Stimulated activated naive CD8-positive, alpha-beta T cell treated with anti-CD3 and anti-CD28 coated beads, Interleukin-15, Interleukin-2, amounts not matched to agents 100 ng/mL and 50 ng/mL, for 24 hours (primary cell): ENCODE results near the gene PITRM1.

Experiments used
- H3K27ac Mint-ChIP-seq: one replicate; pipeline ENCODE4 v1.8.0; 2021; ENCODE audit warnings: mild to moderate bottlenecking, mixed read lengths
- H3K27me3 Mint-ChIP-seq: one replicate; pipeline ENCODE4 v1.8.0; 2021; ENCODE audit warnings: mixed read lengths
- H3K36me3 Mint-ChIP-seq: one replicate; pipeline ENCODE4 v1.8.0; 2021; ENCODE audit warnings: low read depth, mixed read lengths
- H3K4me1 Mint-ChIP-seq: one replicate; pipeline ENCODE4 v1.8.0; 2021; ENCODE audit warnings: low read depth, mixed read lengths
- H3K4me3 Mint-ChIP-seq: one replicate; pipeline ENCODE4 v1.8.0; 2021; ENCODE audit warnings: mild to moderate bottlenecking, mixed read lengths
- H3K9me3 Mint-ChIP-seq: one replicate; pipeline ENCODE4 v1.8.0; 2021; ENCODE audit warnings: mixed read lengths

PITRM1 gene

DNA sequence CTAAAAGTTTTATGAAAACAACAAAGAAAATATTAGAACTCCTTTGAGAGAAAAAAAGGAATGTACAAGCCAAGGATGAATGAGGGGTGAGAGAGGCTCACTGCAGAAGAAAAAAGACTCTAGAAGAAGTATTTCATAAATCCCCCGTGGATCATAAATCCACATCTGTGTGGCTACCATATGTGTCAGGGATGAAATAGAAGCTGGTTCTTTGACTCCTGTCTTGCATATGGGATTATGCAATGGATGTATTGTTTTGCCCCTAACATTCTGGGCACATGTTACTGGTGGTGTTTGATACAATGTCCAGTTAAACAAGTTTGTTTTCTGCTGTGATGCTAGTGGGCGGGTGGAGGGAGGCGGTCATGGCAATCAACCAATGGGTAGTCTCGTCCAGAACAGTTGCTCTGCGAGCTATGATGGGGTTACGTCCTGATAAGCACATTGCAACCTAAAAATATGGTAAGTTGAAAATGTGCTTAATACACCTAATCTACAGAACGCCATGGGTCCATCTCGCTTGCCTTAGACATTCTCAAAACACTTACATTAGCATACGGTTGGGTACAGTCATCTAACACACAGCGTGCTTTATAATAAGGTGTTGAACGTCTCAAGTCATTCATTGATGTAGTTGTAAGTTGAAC lies 34.1 kb upstream of the PITRM1 start:
- Mint-ChIP-seq H3K9me3 (no peaks in the 10 kb centered on the region), H3K27ac (no peak overlapping the region), H3K27me3 (peaks cover 74% of the 10 kb centered on the region), H3K4me3 (no peak overlapping the region), H3K4me1 (no peaks in the 10 kb centered on the region), H3K36me3 (no peaks in the 10 kb centered on the region)

DNA sequence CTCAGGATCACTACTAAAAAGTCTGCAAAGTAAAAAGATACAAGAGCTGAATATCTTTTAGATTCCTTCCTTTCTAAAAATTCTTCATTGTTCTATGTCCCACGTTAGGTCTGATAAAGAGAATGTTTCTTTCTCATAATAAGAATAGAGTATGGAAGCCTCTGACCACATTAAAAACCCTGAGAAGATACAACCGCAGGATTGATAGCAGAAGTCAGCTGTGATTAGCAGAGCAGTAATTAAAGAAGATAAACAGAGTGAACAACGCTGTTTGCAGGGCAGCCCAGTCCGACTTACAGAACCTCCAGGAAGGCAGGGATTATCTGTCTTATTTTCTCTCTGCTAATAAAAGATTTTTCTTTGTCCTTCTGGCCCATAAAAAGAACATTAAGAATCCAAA lies 31.4 kb upstream of the PITRM1 start:
- Mint-ChIP-seq H3K4me1 (peaks cover 6% of the 10 kb centered on the region), H3K9me3 (no peaks in the 10 kb centered on the region), H3K36me3 (no peaks in the 10 kb centered on the region), H3K4me3 (no peak overlapping the region), H3K27ac (no peak overlapping the region), H3K27me3 (peaks cover 77% of the 10 kb centered on the region)

DNA sequence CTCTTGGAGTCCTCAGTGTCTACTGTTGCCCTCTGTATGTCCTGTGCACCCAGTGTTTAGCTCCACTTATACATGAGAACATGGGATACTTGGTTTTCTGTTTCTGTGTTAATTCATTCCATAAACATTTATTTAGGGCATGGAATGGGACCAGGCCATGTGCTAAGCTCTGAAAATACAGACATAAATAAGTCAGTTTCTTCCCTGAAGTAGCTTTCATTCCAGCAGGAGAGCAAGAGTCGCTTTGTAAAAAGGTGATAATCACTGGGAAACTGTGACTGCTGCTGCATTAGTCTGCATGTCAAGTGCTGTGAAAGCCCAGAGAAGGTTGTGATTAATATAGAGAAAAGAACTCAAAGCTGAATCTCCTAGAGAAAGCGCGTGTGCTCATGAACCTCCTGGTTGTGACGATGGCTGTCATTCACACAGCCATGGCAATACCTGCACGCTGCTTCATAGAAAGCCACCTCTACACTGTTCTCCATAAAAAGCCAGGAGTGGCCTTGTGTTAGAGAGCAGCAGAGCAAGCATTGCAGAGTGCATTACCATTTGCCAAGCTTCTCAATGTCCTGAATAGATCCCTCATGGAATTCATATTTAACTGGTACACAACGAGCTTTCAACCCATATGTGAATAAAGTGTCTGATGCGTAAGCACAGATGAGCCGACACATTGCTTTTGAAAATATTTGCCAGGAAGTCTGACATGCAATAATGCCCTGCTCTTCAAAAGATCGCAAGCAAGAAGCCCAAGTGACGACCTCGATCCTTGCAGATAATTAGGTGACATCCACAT lies 30.6 kb upstream of the PITRM1 start:
- no peaks in the 10 kb centered on the region for H3K36me3 Mint-ChIP-seq
- no peak overlapping the region for H3K27ac Mint-ChIP-seq
- H3K27me3 Mint-ChIP-seq = peaks cover 78% of the 10 kb centered on the region
- no peak overlapping the region for H3K4me3 Mint-ChIP-seq
- H3K9me3 Mint-ChIP-seq = no peaks in the 10 kb centered on the region
- H3K4me1 Mint-ChIP-seq = peaks cover 12% of the 10 kb centered on the region

DNA sequence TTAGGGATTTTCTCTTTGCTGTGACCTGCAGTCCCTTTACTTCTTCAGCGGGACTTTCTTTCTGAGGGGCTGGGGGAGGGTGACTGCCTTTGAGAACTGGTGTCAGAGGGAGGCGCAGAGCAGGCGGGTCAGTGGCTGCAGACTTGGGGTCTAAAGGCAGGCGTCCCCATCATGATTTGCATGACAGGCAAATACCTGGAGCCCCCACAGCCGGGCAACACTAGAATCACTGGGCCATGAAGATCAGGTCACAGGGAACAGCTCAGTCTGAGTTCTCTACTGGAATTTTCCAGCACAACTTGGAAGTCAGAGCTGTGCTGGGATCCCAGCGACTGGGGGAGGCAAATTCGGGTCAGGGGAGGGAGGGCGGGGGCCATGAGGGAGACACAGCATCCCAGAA lies 29.2 kb upstream of the PITRM1 start:
- Mint-ChIP-seq H3K27me3 (peaks cover 74% of the 10 kb centered on the region), H3K36me3 (no peaks in the 10 kb centered on the region)

DNA sequence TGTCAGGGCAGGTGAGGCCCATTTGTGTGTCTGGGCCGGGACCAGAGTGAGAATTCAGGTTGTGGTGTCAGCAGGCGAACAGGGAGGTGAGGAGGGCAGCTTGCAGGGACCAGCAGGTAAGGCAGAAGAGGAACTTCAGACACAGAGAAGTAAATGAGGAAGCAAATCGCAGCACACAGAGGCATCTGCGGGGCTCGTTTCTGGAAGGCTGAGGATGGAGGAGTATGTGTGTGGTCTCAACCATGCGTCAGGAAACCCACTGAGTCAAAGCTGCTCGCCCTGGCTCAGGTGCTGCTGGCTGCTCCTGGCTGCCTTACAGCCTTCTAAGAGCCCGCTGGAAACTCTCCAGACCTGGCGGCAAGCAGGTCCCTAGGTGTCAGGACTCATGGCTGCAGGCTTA lies 26.9 kb upstream of the PITRM1 start:
- no peaks in the 10 kb centered on the region for H3K9me3 Mint-ChIP-seq
- no peak overlapping the region for H3K4me3 Mint-ChIP-seq
- peaks cover 20% of the 10 kb centered on the region for H3K4me1 Mint-ChIP-seq
- H3K27me3 Mint-ChIP-seq = peaks cover 76% of the 10 kb centered on the region
- H3K27ac Mint-ChIP-seq = no peak overlapping the region
- H3K36me3 Mint-ChIP-seq = no peaks in the 10 kb centered on the region

More for the DNA sequence above, 29.2 kb upstream of the PITRM1 start:
- Mint-ChIP-seq H3K4me3 (no peak overlapping the region), H3K9me3 (no peaks in the 10 kb centered on the region), H3K27ac (no peak overlapping the region), H3K4me1 (peaks cover 20% of the 10 kb centered on the region)

DNA sequence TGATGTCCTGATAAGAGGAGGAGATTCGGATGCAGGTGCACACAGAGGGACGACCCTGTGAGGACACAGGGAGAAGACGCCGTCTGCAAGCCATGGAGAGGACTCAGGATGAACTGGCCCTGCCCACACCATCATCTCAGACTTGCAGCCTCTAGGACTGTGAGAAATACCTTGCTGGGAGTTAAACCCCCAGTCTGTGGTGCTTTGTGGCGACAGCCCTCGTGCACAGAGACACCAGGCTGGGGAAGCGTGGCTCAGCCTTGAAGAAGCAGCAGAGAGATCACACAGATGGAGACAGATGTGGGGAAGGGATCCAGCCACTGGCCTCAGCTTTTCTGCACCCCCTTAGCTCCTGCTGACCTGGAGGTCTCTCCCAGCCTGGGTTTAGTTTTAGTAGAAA lies 26.3 kb upstream of the PITRM1 start:
- Mint-ChIP-seq H3K4me3 (no peak overlapping the region), H3K36me3 (no peaks in the 10 kb centered on the region), H3K4me1 (peaks cover 20% of the 10 kb centered on the region), H3K27me3 (peaks cover 80% of the 10 kb centered on the region), H3K9me3 (no peaks in the 10 kb centered on the region), H3K27ac (no peak overlapping the region)

DNA sequence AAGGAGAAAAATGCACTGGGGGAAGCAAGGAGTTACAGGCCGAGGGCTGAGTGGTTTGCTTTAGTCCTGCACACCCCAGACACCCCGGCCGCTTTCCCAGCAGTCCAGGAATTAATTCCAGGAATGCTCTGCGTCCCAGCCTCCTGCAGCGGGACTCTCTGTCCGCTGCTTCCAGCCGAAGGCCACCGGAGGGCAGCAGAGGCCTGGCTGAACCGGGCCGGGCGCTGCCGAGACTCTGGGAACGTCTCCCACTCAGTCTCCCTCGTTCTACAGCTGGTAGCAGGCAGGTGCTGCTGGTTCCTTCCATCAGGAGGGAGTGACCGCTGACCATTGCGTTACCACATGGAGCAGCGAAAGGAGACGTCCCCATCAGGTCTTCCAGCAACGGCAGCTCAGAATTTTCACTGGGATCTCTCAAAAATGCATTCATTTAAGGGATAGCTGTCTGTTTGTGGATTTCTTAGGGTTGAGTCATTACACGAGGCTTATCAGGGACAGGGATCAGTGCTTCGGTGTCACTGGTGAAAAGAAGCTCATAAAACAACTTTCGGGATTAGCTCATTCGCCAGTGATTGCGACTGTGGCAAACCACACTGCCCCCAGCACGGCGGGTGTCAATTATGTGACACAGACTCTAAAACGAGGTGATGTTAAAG lies 24.9 kb upstream of the PITRM1 start:
- H3K36me3 Mint-ChIP-seq = no peaks in the 10 kb centered on the region
- H3K4me3 Mint-ChIP-seq = peak overlapping the region; percentile 42
- no peaks in the 10 kb centered on the region for H3K9me3 Mint-ChIP-seq
- H3K27ac Mint-ChIP-seq = peak overlapping the region; percentile 61
- peaks cover 20% of the 10 kb centered on the region for H3K4me1 Mint-ChIP-seq
- H3K27me3 Mint-ChIP-seq = peaks cover 80% of the 10 kb centered on the region

DNA sequence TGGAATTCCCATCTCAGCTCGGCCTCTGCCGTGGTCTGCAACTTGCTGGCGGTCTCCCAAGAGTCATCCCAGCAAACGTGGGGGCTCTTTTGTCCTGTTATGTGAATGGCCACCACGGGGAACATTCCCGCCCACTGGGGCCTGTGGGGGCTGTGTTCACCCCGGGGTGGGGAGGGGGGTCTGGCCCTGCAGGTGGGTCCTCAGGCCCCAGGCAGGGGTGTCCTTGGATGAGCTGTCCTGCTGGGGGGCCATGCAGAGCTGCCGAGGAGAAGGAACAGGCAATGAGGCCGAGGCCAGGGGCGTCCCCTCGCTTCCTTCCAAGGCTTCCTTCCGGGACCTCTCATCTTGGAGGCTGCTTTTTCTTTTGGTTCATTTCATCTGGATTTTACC lies 24.4 kb upstream of the PITRM1 start:
- H3K27me3 Mint-ChIP-seq = peaks cover 75% of the 10 kb centered on the region
- H3K27ac Mint-ChIP-seq = no peak overlapping the region
- no peak overlapping the region for H3K4me3 Mint-ChIP-seq
- H3K36me3 Mint-ChIP-seq = no peaks in the 10 kb centered on the region
- H3K4me1 Mint-ChIP-seq = peaks cover 20% of the 10 kb centered on the region
- no peaks in the 10 kb centered on the region for H3K9me3 Mint-ChIP-seq

DNA sequence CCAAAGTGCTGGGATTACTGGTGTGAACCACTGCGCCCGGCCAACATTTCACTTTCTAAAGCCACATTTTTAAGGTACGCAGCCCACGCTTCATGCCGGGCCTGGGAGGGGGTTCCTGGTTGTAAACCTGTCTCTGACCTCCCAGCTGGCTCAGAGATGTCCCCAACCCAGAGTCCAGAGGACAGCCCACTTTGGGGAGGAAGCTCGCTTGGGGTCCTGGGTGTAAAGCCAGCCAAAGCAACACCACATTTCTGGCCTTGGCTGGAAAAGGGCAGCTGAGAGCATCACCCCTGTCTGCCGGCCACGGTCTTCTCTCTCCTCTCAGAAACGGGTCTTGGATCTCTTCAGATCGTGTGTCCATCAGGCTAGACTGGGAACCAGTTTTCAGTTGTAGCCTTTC lies 23.9 kb upstream of the PITRM1 start:
- Mint-ChIP-seq H3K9me3 (no peaks in the 10 kb centered on the region), H3K27me3 (peaks cover 72% of the 10 kb centered on the region), H3K27ac (no peak overlapping the region), H3K36me3 (no peaks in the 10 kb centered on the region), H3K4me1 (peaks cover 20% of the 10 kb centered on the region), H3K4me3 (no peak overlapping the region)

DNA sequence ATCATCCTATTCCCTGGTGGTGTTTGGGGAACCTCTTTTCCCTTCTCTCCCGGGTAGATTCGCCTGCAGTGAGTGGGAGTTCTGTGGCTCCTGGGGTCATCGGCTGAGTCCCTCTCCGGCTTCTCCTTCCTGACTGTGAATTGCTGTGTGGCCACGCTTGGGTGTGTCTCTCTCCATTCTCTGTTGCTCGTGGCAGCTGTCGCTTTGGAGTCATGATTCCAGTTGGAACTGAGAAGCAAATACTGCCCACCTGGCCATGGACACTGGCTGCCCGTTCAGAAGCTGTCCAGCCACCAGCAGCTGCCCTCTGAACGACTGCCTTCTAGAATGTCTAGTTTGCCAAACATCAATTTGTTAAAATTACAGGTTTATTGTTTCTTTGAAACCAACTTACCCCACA lies 23.1 kb upstream of the PITRM1 start:
- no peaks in the 10 kb centered on the region for H3K9me3 Mint-ChIP-seq
- H3K36me3 Mint-ChIP-seq = no peaks in the 10 kb centered on the region
- peaks cover 65% of the 10 kb centered on the region for H3K27me3 Mint-ChIP-seq
- no peak overlapping the region for H3K27ac Mint-ChIP-seq
- H3K4me1 Mint-ChIP-seq = peaks cover 20% of the 10 kb centered on the region
- H3K4me3 Mint-ChIP-seq = no peak overlapping the region

DNA sequence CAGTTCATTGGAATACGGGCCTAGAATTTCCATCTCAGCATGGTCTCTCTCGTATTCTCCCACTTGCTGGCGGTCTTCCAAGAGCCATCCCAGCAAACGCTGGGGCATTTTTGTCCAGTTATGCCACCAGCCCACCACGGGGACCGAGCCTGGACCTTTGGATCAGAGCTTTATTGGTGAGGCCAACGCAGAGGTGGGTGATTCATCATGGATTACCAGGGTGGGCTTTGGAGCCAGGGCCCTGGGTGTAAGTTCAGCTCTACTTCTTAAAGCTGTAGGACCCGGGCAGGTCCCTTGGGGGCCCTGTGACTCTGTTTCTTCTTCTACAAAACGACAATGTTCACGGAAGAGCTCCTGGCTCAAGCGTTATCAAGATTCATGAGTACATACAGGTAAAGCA lies 22.7 kb upstream of the PITRM1 start:
- Mint-ChIP-seq H3K4me1 (peaks cover 20% of the 10 kb centered on the region), H3K36me3 (no peaks in the 10 kb centered on the region), H3K27ac (no peak overlapping the region), H3K4me3 (no peak overlapping the region), H3K9me3 (no peaks in the 10 kb centered on the region), H3K27me3 (peaks cover 60% of the 10 kb centered on the region)

DNA sequence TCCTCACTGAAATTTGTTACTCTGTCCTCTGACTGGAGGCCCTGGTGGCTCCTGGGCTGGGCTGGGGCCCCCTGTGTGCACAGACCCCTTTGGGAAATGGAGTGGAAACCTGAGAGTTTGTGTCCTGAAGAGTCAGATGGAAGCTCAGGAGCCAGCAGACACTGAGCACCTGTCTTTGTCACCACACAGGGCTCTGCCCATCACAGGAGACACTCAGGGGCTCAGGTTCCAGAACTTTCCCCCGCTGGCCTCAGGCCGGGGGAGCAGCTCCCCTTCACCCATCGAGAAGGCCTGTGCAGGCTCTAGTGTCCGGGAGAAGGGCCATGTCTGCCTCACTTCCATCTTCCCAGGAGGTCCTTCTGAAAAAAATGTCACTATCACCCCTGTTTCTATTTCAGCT lies 22.3 kb upstream of the PITRM1 start:
- Mint-ChIP-seq H3K9me3 (no peaks in the 10 kb centered on the region), H3K4me3 (no peak overlapping the region), H3K27me3 (peaks cover 56% of the 10 kb centered on the region), H3K27ac (no peak overlapping the region), H3K4me1 (peaks cover 20% of the 10 kb centered on the region), H3K36me3 (no peaks in the 10 kb centered on the region)

DNA sequence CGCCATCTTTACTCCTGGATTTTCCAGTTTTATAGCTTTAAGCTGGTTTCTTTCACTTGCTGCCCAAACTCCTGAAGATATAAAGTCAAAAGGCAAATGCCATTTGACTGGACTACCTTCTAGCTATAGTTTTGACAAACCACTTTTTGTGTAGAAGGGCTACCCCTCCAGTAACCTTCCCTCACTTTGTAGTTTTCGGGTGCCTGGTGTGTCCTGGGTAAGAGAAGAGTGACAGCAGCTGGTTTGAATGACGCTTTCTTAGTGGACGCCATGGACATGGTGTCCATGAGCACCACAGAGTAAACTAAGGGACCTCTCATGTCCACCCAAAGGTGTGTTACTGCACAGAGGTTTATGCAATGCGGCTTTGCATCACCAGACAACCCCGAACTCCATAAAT lies 21.2 kb upstream of the PITRM1 start:
- peaks cover 45% of the 10 kb centered on the region for H3K27me3 Mint-ChIP-seq
- no peaks in the 10 kb centered on the region for H3K36me3 Mint-ChIP-seq
- peaks cover 12% of the 10 kb centered on the region for H3K4me1 Mint-ChIP-seq
- no peak overlapping the region for H3K27ac Mint-ChIP-seq
- H3K9me3 Mint-ChIP-seq = no peaks in the 10 kb centered on the region
- no peak overlapping the region for H3K4me3 Mint-ChIP-seq

DNA sequence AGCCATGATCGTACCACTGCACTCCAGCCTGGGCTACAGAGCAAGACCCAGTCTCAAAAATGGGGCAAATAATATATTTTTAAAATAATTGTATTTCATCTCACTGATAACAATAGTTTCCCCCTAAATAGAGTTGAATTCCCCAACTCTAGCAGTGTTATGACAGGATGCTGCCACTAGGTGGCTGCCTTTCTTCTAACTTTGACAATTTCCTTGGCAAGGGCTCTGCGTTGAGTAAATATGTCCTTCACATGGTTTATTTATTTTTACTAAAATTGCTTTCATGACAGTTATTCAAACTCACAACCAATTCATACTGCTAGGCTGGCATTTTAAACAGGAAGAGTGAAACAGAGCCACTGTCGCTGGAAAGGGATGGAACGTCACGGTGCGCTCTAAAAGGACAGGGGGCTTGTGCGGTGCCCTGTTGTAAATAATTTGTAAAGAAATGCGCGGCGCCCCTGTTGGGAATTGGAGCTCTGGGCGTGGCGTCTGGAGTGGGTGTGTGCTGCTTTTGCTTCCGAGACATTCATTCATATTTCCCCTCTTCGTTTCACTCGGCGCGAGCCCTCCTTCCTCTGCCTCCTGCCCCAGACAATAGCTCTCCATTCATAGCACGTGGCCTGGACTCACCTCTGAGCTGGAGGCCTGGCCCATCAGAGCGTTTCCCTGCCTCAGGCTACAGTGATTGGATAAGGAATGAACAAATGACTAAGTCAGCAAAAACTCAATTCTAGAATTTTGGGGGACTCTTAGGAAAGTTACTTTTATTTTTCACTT lies 20.5 kb upstream of the PITRM1 start:
- H3K36me3 Mint-ChIP-seq = no peaks in the 10 kb centered on the region
- no peak overlapping the region for H3K4me3 Mint-ChIP-seq
- H3K4me1 Mint-ChIP-seq = peaks cover 6% of the 10 kb centered on the region
- peaks cover 38% of the 10 kb centered on the region for H3K27me3 Mint-ChIP-seq
- H3K9me3 Mint-ChIP-seq = no peaks in the 10 kb centered on the region
- H3K27ac Mint-ChIP-seq = no peak overlapping the region

DNA sequence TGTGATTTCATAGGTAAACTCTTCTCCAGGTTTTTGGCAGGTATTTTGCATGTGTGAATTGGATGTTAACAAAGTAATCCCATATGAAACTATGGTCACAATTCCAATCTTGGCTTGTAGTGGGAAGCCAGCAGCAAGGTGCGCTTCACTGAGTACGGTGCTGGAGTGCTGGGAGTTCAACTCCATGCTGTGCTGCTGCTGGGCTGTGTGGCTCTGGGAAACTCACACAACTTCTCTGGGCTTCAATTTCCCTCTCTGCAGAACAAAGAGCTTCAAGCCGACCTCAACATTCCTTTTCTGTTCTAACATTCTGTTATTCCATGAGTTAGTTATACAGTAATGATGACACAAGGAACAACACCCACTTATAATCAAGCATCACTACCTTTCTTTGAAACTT lies 18.2 kb upstream of the PITRM1 start:
- Mint-ChIP-seq H3K9me3 (no peaks in the 10 kb centered on the region), H3K27me3 (peaks cover 32% of the 10 kb centered on the region), H3K4me1 (peaks cover 8% of the 10 kb centered on the region), H3K27ac (no peak overlapping the region), H3K4me3 (no peak overlapping the region), H3K36me3 (no peaks in the 10 kb centered on the region)
